ENCODE results near the gene MAGI2.

MAGI2 gene

DNA sequence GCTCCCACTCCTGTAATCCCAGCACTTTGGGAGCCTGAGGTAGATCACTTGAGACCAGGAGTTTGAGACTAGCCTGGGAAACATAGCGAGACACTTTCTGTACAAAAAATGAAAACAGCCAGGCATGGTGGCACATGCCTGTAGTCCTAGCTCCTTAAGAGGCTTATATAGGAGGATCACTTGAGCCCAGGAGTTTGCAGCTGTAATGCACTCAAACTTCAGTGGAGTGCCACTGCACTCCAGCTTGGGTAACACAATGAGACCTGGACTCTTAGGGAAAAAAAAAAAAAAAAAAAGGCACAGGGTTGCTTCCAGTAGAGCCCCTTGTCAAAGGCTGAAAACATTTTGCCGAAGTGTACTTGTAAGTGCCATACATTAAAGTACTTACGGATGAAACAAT is 1459.6 kb downstream of the MAGI2 start:
- no peak overlapping the region for H3K4me3 ChIP-seq (replicated peaks; ENCODE audit: low read depth, low read length)
- TF ChIP-seq, protein P1, sequence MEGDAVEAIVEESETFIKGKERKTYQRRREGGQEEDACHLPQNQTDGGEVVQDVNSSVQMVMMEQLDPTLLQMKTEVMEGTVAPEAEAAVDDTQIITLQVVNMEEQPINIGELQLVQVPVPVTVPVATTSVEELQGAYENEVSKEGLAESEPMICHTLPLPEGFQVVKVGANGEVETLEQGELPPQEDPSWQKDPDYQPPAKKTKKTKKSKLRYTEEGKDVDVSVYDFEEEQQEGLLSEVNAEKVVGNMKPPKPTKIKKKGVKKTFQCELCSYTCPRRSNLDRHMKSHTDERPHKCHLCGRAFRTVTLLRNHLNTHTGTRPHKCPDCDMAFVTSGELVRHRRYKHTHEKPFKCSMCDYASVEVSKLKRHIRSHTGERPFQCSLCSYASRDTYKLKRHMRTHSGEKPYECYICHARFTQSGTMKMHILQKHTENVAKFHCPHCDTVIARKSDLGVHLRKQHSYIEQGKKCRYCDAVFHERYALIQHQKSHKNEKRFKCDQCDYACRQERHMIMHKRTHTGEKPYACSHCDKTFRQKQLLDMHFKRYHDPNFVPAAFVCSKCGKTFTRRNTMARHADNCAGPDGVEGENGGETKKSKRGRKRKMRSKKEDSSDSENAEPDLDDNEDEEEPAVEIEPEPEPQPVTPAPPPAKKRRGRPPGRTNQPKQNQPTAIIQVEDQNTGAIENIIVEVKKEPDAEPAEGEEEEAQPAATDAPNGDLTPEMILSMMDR (IDR thresholded peaks at IDR 0.05; ENCODE audit: low read depth, low read length, missing control alignments), result no peak
- DNase-seq (ENCODE audit: extremely low read depth, low read depth), result no peak

DNA sequence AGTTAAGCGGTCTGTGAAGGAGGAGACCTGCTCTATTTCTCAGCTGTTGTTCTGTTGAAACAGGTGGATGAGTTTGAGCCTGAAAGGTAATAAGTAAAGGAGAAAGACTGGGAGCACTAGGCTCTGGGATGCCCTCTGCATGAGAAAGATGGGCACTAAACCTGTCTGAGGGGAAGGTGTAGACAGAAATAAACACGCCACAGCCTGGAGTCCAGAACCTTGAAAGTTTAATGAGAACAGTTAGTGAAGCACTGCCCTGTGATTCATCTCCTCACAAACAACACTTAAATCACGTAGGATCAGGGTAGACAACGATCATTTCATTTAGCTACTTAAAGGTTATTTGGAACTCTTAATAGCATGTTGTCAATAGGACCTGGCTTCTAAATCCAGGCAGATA is 1461.8 kb downstream of the MAGI2 start:
- no peak overlapping the region for H3K4me3 ChIP-seq (replicated peaks; ENCODE audit: low read depth, low read length)
- TF ChIP-seq, protein P1 (IDR thresholded peaks at IDR 0.05; ENCODE audit: low read depth, low read length, missing control alignments), result no peak
- DNase-seq (ENCODE audit: extremely low read depth, low read depth), result no peak

DNA sequence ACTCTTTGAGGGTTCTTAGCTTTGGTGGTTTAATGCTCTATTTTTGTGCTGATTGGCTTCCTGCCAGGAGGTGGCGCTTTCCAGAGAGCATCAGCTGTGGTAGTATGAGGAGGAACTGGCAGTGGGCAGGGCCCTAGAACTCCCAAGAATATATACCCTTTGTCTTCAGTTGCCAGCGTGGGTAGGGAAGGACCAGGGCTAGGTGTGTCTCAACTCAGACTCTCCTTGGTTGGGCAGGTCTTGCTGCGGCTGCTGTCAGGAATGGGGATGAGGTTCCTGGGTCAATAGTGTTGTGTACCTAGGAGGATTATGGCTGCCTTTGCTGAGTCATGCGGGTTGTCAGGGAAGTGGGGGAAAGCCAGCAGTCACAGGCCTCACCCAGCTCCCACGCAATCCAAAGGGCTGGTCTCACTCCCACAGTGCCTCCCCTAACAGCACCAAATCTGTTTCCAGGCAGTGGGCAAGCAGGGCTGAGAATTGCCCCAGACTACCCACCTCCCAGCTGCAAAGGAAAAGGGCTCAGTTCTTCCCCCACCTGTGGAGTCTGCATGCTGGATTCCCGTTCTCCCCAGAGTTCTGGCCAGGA is 1463.4 kb downstream of the MAGI2 start:
- H3K4me3 ChIP-seq (replicated peaks; ENCODE audit: low read depth, low read length), result no peak overlapping the region
- TF ChIP-seq, protein P1 (IDR thresholded peaks at IDR 0.05; ENCODE audit: low read depth, low read length, missing control alignments), result peak; percentile 6
- DNase-seq (ENCODE audit: extremely low read depth, low read depth), result no peak

DNA sequence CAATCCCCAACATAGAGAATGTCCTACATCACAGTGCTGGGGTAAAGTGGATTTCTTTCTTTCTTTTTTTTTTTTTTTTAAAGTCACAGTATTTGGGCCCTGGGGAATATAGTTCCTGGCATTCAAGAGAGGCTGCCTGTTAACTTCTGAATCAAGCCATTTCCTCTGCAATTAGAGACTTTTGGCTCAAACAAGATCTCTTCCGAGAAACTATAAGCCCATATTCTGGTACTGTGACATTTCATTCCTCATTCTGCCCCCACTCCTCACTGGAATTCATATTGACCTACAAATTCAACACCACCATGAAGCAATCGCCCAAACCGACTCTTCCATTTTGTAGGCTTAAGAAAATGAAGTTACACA is 1467.5 kb downstream of the MAGI2 start:
- H3K4me3 ChIP-seq (replicated peaks; ENCODE audit: low read depth, low read length), result no peak overlapping the region
- TF ChIP-seq, protein P1 (IDR thresholded peaks at IDR 0.05; ENCODE audit: low read depth, low read length, missing control alignments), result no peak
- no peak for DNase-seq (ENCODE audit: extremely low read depth, low read depth)

DNA sequence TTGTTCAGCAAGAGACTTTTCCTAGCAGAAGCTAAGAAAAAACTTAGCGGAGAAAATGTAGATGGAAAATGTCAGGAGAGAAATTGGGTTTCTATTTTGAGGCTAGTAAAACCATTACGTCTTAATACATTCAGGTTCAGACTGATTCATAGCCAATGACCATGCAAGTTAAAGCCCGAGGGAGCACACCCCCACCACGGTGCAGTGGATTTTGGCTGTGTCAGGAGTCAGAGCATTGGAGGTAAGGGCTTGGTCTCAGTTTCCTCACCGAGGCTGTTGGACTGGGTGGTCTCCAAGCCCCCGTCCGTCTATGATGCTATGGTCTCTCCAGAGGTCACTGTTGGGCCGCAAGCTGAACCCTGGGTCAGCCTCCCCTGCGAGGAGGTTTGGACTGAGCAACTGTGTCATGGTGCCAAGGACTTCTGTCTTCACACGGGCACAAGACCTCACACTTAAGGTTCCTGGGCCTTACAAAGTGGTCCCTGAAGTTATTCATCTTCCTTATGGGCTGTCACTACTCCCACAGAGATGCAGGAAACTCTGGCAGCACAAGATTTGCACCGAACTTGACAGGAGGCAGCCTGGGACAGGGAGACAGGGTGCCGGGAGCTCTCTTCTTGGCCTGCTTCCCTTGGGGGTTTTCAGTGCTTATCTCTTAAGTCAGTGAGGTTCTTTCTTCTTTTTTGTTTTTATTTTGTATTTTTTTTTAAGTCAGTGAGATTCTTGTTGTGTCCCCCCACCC is 1468.1 kb downstream of the MAGI2 start:
- DNase-seq (ENCODE audit: extremely low read depth, low read depth), result no peak
- H3K4me3 ChIP-seq (replicated peaks; ENCODE audit: low read depth, low read length), result no peak overlapping the region
- TF ChIP-seq, protein P1 (IDR thresholded peaks at IDR 0.05; ENCODE audit: low read depth, low read length, missing control alignments), result no peak

DNA sequence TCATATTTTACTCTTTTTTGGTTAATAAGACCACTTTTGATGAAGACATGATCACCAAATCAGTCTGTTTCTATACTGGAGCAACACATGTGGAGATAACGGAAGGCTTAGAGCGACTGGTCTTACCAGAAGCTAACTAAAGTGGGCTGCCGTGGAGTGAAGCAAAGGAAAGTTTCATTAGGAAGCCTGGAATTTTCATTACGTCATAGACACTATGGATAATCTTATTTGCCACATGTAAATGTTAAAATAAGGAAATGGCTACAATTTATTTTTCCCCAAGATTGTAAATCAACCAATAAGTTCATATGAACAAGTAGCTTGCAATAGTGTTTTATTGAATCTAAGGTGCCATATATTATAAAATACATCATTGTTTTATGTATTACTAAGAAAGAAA is 1469.5 kb downstream of the MAGI2 start:
- no peak for DNase-seq (ENCODE audit: extremely low read depth, low read depth)
- no peak overlapping the region for H3K4me3 ChIP-seq (replicated peaks; ENCODE audit: low read depth, low read length)
- TF ChIP-seq, protein P1 (IDR thresholded peaks at IDR 0.05; ENCODE audit: low read depth, low read length, missing control alignments), result no peak

All from HFF-Myc (cell line).